ENCODE measurements around the gene RNPEPL1. TPM values are rescaled to one million over a fixed set of nuclear protein-coding genes. Genes with fewer than 3 reads are reported as not detected.

RNPEPL1 gene
- total and polyA plus RNA-seq, 8 donors, result 20.9 to 99.2 (median 27.8) TPM

GRCh38 chr2:240596491-240596931 is 28.2 kb downstream of the RNPEPL1 start:
- no peak for TF ChIP-seq CTCF (IDR thresholded peaks at IDR 0.05)
- no peak overlapping the region for H3K4me3 ChIP-seq
- H3K36me3 ChIP-seq, result peaks cover 0 to 98% of the 10 kb centered on the region in 2 donors
- no peaks in the 10 kb centered on the region for H3K27me3 ChIP-seq
- no peak for ATAC-seq
- peak in 2 of 4 donors; percentile 19 to 63 for DNase-seq
- intact Hi-C loops (cut with DNase I), result no loop called here
- H3K27ac ChIP-seq, result no peak overlapping the region
- H3K9me3 ChIP-seq, result no peaks in the 10 kb centered on the region
- H3K4me1 ChIP-seq, result no peaks in the 10 kb centered on the region

GRCh38 chr2:240597054-240597418 is 28.8 kb downstream of the RNPEPL1 start:
- Histone ChIP-seq H3K27ac (no peak overlapping the region), H3K36me3 (peaks cover 0 to 98% of the 10 kb centered on the region in 2 donors), H3K4me3 (no peak overlapping the region), H3K27me3 (no peaks in the 10 kb centered on the region), H3K9me3 (no peaks in the 10 kb centered on the region), H3K4me1 (no peaks in the 10 kb centered on the region)
- ATAC-seq (no peak), DNase-seq (peak in 2 of 4 donors; percentile 12 to 51)
- TF ChIP-seq CTCF (IDR thresholded peaks at IDR 0.05), result no peak
- intact Hi-C loops (cut with DNase I), result no loop called here

GRCh38 chr2:240597419-240598181 is 29.3 kb downstream of the RNPEPL1 start:
- no peak for TF ChIP-seq CTCF (IDR thresholded peaks at IDR 0.05)
- H3K27ac ChIP-seq, result no peak overlapping the region
- no peaks in the 10 kb centered on the region for H3K4me1 ChIP-seq
- H3K4me3 ChIP-seq, result no peak overlapping the region
- H3K9me3 ChIP-seq, result no peaks in the 10 kb centered on the region
- DNase-seq, result peak in 2 of 4 donors; percentile 23 to 69
- peaks cover 0 to 94% of the 10 kb centered on the region in 2 donors for H3K36me3 ChIP-seq
- ATAC-seq, result no peak
- no peaks in the 10 kb centered on the region for H3K27me3 ChIP-seq
- intact Hi-C loops (cut with DNase I), result no loop called here

GRCh38 chr2:240598311-240598911 is 30.1 kb downstream of the RNPEPL1 start:
- no peak for TF ChIP-seq CTCF (IDR thresholded peaks at IDR 0.05)
- ATAC-seq, result no peak
- Histone ChIP-seq H3K27me3 (no peaks in the 10 kb centered on the region), H3K4me3 (no peak overlapping the region), H3K36me3 (peaks cover 0 to 86% of the 10 kb centered on the region in 2 donors), H3K27ac (no peak overlapping the region), H3K9me3 (no peaks in the 10 kb centered on the region), H3K4me1 (no peaks in the 10 kb centered on the region)
- intact Hi-C loops (cut with DNase I), result no loop called here
- DNase-seq, result peak in 2 of 4 donors; percentile 25 to 80

GRCh38 chr2:240599141-240599583 is 30.9 kb downstream of the RNPEPL1 start:
- intact Hi-C loops (cut with DNase I), result no loop called here
- Histone ChIP-seq H3K27me3 (no peaks in the 10 kb centered on the region), H3K36me3 (peaks cover 0 to 79% of the 10 kb centered on the region in 2 donors), H3K27ac (no peak overlapping the region), H3K4me1 (peaks cover 1 to 5% of the 10 kb centered on the region in 2 donors), H3K9me3 (no peaks in the 10 kb centered on the region), H3K4me3 (no peak overlapping the region)
- ATAC-seq (no peak), DNase-seq (peak in 2 of 4 donors; percentile 26 to 69)
- no peak for TF ChIP-seq CTCF (IDR thresholded peaks at IDR 0.05)
